ENCODE measurements around the gene GABRR2.

The GABRR2 gene

GRCh38 chr6:89260832-89261231 is 54.3 kb downstream of the GABRR2 start:
- DNase-seq (ENCODE audit: low read depth): no peak
- TF ChIP-seq CTCF (IDR thresholded peaks at IDR 0.05; ENCODE audit: low read depth, low read length, missing control alignments): no peak
- H3K4me3 ChIP-seq (ENCODE audit: low read depth, low read length): no peak overlapping the region

- TF ChIP-seq CTCF (IDR thresholded peaks at IDR 0.05; ENCODE audit: low read depth, low read length, missing control alignments): no peak
- DNase-seq (ENCODE audit: low read depth): no peak
- no peak overlapping the region for H3K4me3 ChIP-seq (ENCODE audit: low read depth, low read length)
Measured at GRCh38 chr6:89260310-89260709, 54.8 kb downstream of the GABRR2 start.

DNA sequence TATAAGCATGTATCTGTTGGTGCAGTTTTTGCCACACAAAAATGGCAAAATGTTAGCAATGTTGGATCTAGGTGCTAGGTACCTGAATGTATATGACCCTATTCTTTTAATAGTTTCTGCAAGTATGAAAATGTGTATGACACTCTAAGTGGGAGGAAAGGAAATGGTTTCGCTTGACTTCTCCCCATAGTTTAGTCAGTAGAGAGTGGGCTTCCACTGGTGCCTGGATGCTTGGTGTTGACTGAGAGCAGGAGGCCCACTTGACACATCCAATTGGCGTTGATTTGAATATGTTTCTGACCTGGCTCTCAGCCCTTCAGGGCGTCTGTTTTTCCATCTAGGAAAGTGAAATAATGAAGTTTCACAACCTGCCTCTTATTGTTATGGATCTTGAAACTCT is 56.2 kb downstream of the GABRR2 start:
- no peak for DNase-seq (ENCODE audit: low read depth)
- no peak for TF ChIP-seq CTCF (IDR thresholded peaks at IDR 0.05; ENCODE audit: low read depth, low read length, missing control alignments)
- H3K4me3 ChIP-seq (ENCODE audit: low read depth, low read length): no peak overlapping the region

DNA sequence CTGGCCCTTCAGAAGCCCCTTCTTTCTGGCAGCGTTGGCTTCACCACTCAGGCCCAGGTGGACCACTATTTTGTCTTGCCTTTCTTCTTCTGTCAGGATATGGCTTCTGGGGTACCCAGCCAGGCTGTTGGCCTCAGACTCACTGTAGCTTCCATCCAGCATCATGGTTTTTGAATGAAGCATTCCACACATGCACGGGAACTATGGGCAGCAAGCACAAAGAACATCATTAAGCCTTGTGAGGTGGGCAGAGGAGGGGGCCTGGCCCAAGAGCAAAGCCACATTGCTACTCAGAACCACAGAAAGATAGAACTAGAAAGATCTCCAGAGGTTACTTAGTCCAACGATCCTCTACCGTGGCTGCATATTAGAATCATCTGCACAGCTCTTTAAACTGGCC is 57.3 kb downstream of the GABRR2 start:
- no peak overlapping the region for H3K4me3 ChIP-seq (ENCODE audit: low read depth, low read length)
- no peak for DNase-seq (ENCODE audit: low read depth)
- TF ChIP-seq CTCF (IDR thresholded peaks at IDR 0.05; ENCODE audit: low read depth, low read length, missing control alignments): no peak

DNA sequence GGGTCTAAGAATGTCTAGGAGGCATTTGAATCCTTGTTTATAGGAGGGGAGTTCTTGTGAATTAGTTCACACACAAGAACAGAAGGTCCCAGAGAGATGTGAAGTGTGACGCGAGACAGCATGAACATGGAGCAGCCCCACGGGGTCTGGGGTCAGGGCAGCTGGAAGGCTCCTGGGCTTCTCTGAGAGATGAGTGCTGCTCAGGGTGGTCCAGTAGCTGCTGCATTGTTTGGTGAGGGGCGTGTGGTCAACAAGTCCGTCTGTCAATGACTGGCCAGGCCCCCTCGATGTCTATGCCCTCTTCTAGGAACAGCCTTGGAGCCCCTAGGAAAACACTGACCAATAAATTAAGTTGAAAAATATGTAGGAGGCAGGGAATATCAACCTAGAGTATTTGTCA is 57.8 kb downstream of the GABRR2 start:
- no peak overlapping the region for H3K4me3 ChIP-seq (ENCODE audit: low read depth, low read length)
- no peak for DNase-seq (ENCODE audit: low read depth)
- no peak for TF ChIP-seq CTCF (IDR thresholded peaks at IDR 0.05; ENCODE audit: low read depth, low read length, missing control alignments)

DNA sequence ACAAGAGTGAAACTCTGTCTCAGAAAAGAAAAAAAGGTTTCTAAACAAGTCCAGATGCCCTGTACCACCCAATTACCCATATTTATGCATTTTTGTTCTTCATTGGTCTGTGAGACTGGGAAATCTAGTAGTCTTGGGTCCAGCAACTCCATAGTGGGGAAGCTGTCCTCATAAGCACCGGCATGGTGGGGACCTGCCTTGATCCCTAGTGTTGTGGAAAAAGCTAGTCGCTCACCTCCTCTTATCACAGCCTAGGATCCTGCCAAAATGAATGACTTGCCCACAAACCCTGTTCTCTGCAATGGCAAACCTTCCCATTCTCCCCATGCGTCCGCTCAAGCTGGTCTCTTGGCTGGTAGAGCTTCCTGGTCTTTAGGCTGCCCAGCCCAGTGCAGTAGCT is 59.7 kb downstream of the GABRR2 start:
- TF ChIP-seq CTCF (IDR thresholded peaks at IDR 0.05; ENCODE audit: low read depth, low read length, missing control alignments): no peak
- H3K4me3 ChIP-seq (ENCODE audit: low read depth, low read length): no peak overlapping the region
- DNase-seq (ENCODE audit: low read depth): no peak

DNA sequence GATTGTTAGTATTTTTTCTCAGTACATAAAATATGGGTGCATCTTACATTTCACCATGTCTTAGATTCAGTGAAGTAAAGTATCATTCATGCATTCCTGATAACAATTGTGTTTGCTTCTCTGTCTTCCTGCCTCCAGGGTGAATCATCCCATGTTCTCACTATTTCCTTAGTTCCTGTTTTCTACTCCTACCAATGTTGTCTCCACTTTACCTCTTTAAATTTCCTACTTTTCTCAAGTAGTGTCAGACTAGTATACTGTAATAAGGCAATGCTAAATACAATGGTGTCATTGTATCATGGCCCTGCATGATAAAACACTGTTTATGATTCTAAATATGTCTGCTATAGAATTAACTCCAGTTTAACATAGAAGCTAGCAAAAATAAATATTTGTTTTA is 60.5 kb downstream of the GABRR2 start:
- no peak for DNase-seq (ENCODE audit: low read depth)
- no peak for TF ChIP-seq CTCF (IDR thresholded peaks at IDR 0.05; ENCODE audit: low read depth, low read length, missing control alignments)
- H3K4me3 ChIP-seq (ENCODE audit: low read depth, low read length): no peak overlapping the region
